ENCODE data around the gene HKDC1.
"Not testable (repeated sequence)": the region's sequence is repeated elsewhere in the genome, so short reads cannot be mapped to it uniquely, and the experiment has no call there.

The HKDC1 gene

GRCh38 chr10:69284402-69284801 lies 64.3 kb downstream of the HKDC1 start:
- not testable (repeated sequence) for DNase-seq

- no peak for DNase-seq
These were observed 65.6 kb downstream of the HKDC1 start for GRCh38 chr10:69285699-69286098.

- no peak for DNase-seq
These were observed 67.0 kb downstream of the HKDC1 start for GRCh38 chr10:69287181-69287580.

DNA sequence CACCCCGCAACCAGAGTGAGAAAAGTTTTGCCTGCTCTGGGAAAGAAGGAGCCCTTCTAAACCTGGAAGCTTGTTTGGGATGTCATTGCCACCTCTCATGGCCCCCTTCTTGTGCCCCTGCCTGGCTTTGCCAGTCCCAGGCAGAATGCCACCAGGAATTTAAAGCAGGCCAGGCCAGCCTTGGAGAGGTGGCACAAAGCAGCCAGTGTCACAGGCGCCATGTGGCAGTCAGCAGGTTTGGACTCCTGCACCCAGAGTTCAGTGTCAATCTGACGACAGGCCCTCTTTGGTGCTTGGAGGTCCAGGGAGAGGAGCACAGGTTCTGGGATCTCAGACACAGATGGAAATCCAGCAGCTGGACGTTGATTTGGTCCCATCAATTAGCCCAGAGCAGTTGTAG lies 70.9 kb downstream of the HKDC1 start:
- no peak for DNase-seq

- DNase-seq = no peak
These were observed 72.3 kb downstream of the HKDC1 start for GRCh38 chr10:69292459-69292858.

- DNase-seq = no peak
These were observed 75.0 kb downstream of the HKDC1 start for GRCh38 chr10:69295027-69295636.

DNA sequence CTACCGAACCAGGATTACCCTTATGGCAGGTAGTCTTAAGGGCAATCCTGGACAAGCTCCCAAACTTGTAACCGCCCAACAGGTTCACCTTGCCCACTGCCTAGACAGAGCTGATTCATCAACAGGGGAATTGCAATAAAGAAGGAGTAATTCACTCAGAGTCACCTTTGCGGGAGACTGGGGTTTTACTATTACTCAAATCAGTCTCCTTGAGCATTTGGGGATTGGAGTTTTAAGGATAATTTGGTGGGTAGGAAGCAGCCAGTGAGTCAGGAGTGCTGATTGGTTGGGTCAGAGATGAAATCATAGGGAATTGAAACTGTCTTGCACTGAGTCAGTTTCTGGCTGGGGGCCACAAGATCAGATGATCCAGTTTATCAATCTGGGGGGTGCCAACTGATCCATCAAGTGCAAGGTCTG lies 83.5 kb downstream of the HKDC1 start:
- DNase-seq = no peak

- no peak for DNase-seq
These were observed 86.3 kb downstream of the HKDC1 start for GRCh38 chr10:69306421-69306820.

GRCh38 chr10:69307434-69307833 lies 87.3 kb downstream of the HKDC1 start:
- DNase-seq = no peak

DNA sequence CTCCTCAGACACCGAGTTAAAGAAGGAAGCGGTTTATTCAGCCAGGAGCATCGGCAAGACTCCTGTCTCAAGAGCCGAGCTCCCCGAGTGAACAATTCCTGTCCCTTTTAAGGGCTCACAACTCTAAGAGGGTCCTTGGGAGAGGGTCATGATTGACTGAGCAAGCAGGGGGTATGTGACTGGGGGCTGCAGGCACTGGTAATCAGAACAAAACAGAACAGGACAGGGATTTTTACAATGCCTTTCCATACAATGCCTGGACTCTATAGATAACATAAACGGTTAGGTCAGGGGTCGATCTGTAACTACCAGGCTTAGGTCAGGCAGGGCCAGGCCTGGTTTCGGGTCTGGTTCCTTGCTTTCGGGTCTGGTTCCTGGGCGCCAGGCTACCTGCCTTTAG lies 88.2 kb downstream of the HKDC1 start:
- DNase-seq = not testable (repeated sequence)

DNA sequence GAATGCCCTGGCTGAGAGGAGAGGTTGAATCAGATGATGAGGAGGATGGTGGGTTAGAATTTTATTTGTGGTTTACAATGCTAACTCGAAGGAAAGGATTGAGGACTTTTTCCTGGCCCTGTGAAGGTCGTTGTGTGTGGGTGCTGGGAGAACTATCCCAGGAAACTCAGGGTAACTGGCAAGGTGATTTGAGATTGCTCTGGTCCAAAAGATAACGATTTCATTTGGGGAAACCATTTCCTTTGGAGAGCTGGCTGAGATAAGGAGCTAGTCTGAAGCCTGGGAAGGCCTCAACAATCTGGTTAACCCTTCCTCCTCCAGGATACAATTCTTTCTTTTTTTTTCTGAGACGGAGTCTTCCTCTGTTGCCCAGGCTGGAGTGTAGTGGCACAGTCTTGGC lies 91.2 kb downstream of the HKDC1 start:
- DNase-seq = no peak

DNA sequence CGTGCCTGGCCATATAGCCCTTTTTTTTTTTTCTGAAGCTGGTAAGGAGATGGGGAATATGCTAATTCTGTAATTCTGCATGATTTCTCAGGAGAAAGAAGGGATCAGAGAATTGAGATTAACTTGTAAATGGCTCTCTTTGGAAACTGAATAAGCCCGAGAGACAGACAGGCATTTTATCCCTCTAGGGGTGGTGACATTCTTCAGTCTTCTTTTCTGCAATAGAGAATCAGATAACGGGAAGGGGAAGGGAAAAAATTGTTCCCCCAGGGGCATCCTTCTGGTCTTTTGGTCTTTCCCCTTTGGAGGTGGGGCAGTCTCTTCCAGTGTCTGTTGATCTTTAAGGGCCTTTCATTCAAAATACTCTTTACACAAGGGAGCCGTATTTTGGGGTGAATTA lies 92.4 kb downstream of the HKDC1 start:
- no peak for DNase-seq

- DNase-seq = no peak
These were observed 95.0 kb downstream of the HKDC1 start for GRCh38 chr10:69315100-69315542.

GRCh38 chr10:69315610-69316312 lies 95.6 kb downstream of the HKDC1 start:
- no peak for DNase-seq

GRCh38 chr10:69316313-69317059 lies 96.4 kb downstream of the HKDC1 start:
- DNase-seq = no peak
